NOMO-1 (cell line): ENCODE data around the gene ADRA1B.

Experiments used
- DNase-seq, 2 experiments: peaks; one replicate each; lab custom pipeline; 2025; ENCODE audit not compliant: unreplicated experiment in 2 of 2; lab: John Stamatoyannopoulos, UW

The ADRA1B gene

GRCh38 chr5:159923008-159923407, 6.7 kb downstream of the ADRA1B start:
- DNase-seq = no peak

GRCh38 chr5:159928122-159928909, 12.0 kb downstream of the ADRA1B start:
- DNase-seq = no peak

- no peak for DNase-seq
Measured at GRCh38 chr5:159929176-159929575, 12.9 kb downstream of the ADRA1B start.

- no peak for DNase-seq
Measured at GRCh38 chr5:159933531-159934485, 17.5 kb downstream of the ADRA1B start.

GRCh38 chr5:159935946-159936345, 19.7 kb downstream of the ADRA1B start:
- DNase-seq = no peak

- no peak for DNase-seq
Measured at GRCh38 chr5:159936686-159937329, 20.5 kb downstream of the ADRA1B start.

- DNase-seq = no peak
Measured at GRCh38 chr5:159937580-159937979, 21.3 kb downstream of the ADRA1B start.

- DNase-seq = no peak
Measured at GRCh38 chr5:159943326-159943725, 27.0 kb downstream of the ADRA1B start.

- DNase-seq = no peak
Measured at GRCh38 chr5:159944056-159944600, 27.8 kb downstream of the ADRA1B start.

- no peak for DNase-seq
Measured at GRCh38 chr5:159945359-159945758, 29.1 kb downstream of the ADRA1B start.

GRCh38 chr5:159947708-159948358, 31.6 kb downstream of the ADRA1B start:
- DNase-seq = peak; percentile 41 to 75

- DNase-seq = no peak
Measured at GRCh38 chr5:159951387-159951786, 35.1 kb downstream of the ADRA1B start.

- no peak for DNase-seq
Measured at GRCh38 chr5:159951834-159952233, 35.6 kb downstream of the ADRA1B start.

- no peak for DNase-seq
Measured at GRCh38 chr5:159953609-159954008, 37.3 kb downstream of the ADRA1B start.

- DNase-seq = no peak
Measured at GRCh38 chr5:159955056-159955624, 38.9 kb downstream of the ADRA1B start.

- no peak for DNase-seq
Measured at GRCh38 chr5:159956074-159956473, 39.8 kb downstream of the ADRA1B start.

GRCh38 chr5:159961176-159962160, 45.2 kb downstream of the ADRA1B start:
- DNase-seq = no peak

GRCh38 chr5:159962214-159962613, 45.9 kb downstream of the ADRA1B start:
- no peak for DNase-seq

GRCh38 chr5:159963935-159964334, 47.7 kb downstream of the ADRA1B start:
- DNase-seq = no peak
